ENCODE data around the gene ZFP57.

GRCh38 chr6:29723262-29723665 is 42.3 kb upstream of the ZFP57 start, which contains the start of gene HLA-F:
- no peak for TF ChIP-seq CTCF (conservative IDR thresholded peaks at IDR 0.05; ENCODE audit: low read depth, low read length)
- TF ChIP-seq EZH2 (IDR thresholded peaks at IDR 0.05; ENCODE audit: borderline replicate concordance, low read depth, low read length, poor library complexity, severe bottlenecking): no peak

Data from A673 (cell line).